Measurements from ENCODE around the gene LY9. TPM values are rescaled to one million over a fixed set of nuclear protein-coding genes. Genes with fewer than 3 reads are reported as not detected.

LY9 gene
- total and polyA plus RNA-seq, 2 of the 13 experiments (the other 11 are each of a cell fraction or from before 2014, with no cell fraction given): not detected

- Histone ChIP-seq H3K4me2 (ENCODE audit: low read depth, low read length) (no peak overlapping the region), H3K9me3 (ENCODE audit: low read length) (no peaks in the 10 kb centered on the region), H3K4me1 (ENCODE audit: insufficient read depth, low read length) (no peaks in the 10 kb centered on the region), H3K79me2 (ENCODE audit: insufficient read depth, low read length) (no peaks in the 10 kb centered on the region), H2AFZ (ENCODE audit: low read length) (no peak overlapping the region), H3K4me3 (replicated peaks in 1 of 3; ENCODE audit: insufficient read depth in 1 of 3, low read depth in 2 of 3, low read length in 3 of 3) (no peak overlapping the region), H3K27ac (ENCODE audit: extremely low read length, insufficient read depth, low read length) (no peak overlapping the region), H3K27me3 (ENCODE audit: control insufficient read depth in 1 of 2, insufficient read depth in 2 of 2, low read length in 2 of 2) (no peaks in the 10 kb centered on the region; a peak in 1 of 5 replicates), H3K36me3 (replicated peaks in 1 of 2; ENCODE audit: control insufficient read depth in 1 of 2, insufficient read depth in 2 of 2, low read length in 2 of 2) (no peaks in the 10 kb centered on the region), H3K9ac (ENCODE audit: insufficient read depth, low read depth, low read length) (no peak overlapping the region), H4K20me1 (ENCODE audit: insufficient read depth, low read length) (no peaks in the 10 kb centered on the region)
- BruUV-seq (replicated peaks): no TSS peak
- intact Hi-C loops (cut with micrococcal nuclease; ENCODE audit: unreplicated experiment) (no loop called here), in situ Hi-C loops (cut with HindIII; ENCODE audit: extremely low pct_ligation_motif_present, low pct_unique_long_range_greater_than_20kb) (no loop called here)
- CTCF ChIA-PET (ENCODE audit: low intra/inter-chr PET ratio, low total read pairs): no interaction called here
- no peak for TF ChIP-seq RORA (CRISPR knock-in tag; IDR thresholded peaks at IDR 0.05)
- no peak for TF ChIP-seq GATA4 (IDR thresholded peaks at IDR 0.05; ENCODE audit: borderline replicate concordance, low read depth)
- TF ChIP-seq ZFP91 (CRISPR knock-in tag; IDR thresholded peaks at IDR 0.05; ENCODE audit: borderline replicate concordance): no peak
- TF ChIP-seq LCORL (IDR thresholded peaks at IDR 0.05): no peak
- TF ChIP-seq LCORL (CRISPR knock-in tag; IDR thresholded peaks at IDR 0.05): no peak
- no peak for TF ChIP-seq KLF13 (CRISPR knock-in tag; IDR thresholded peaks at IDR 0.05)
- TF ChIP-seq TAF1 (CRISPR knock-in tag; IDR thresholded peaks at IDR 0.05): no peak
- TF ChIP-seq KAT7 (CRISPR knock-in tag; IDR thresholded peaks at IDR 0.05; ENCODE audit: borderline replicate concordance): no peak
- TF ChIP-seq ZNF572 (CRISPR knock-in tag; IDR thresholded peaks at IDR 0.05): no peak
- TF ChIP-seq ZNF619 (CRISPR knock-in tag; IDR thresholded peaks at IDR 0.05): no peak
- TF ChIP-seq ZNF788 (CRISPR knock-in tag; IDR thresholded peaks at IDR 0.05; ENCODE audit: borderline replicate concordance): no peak
- TF ChIP-seq ZNF260 (CRISPR knock-in tag; IDR thresholded peaks at IDR 0.05; ENCODE audit: borderline replicate concordance, low read depth): no peak
- no peak for TF ChIP-seq PAXIP1 (CRISPR knock-in tag; conservative IDR thresholded peaks at IDR 0.05)
- no peak for TF ChIP-seq ZNF232 (CRISPR knock-in tag; IDR thresholded peaks at IDR 0.05; ENCODE audit: borderline replicate concordance)
- TF ChIP-seq POGZ (CRISPR knock-in tag; IDR thresholded peaks at IDR 0.05): no peak
- TF ChIP-seq PRMT3 (CRISPR knock-in tag; IDR thresholded peaks at IDR 0.05; ENCODE audit: borderline replicate concordance, low read depth): no peak
- TF ChIP-seq ZBTB10 (CRISPR knock-in tag; IDR thresholded peaks at IDR 0.05; ENCODE audit: borderline replicate concordance): no peak
- DNase-seq (ENCODE audit: low spot score) (no peak), FAIRE-seq (no peak), ATAC-seq (no peak)
- POLR2A ChIA-PET: no interaction called here
- 8% methylated on average over 2 of the region's 2 CpGs for WGBS (ENCODE audit: low lambda C conversion rate)
Observed at GRCh38 chr1:160798439-160798838, 2.5 kb downstream of the LY9 start.

Measured in HepG2 (cell line).